Measurements from ENCODE around the gene MYO18B. TPM values are rescaled to one million over a fixed set of nuclear protein-coding genes. Genes with fewer than 3 reads are reported as not detected.

MYO18B gene
- total RNA-seq, 1 experiment from 2014 or later: not detected

DNA sequence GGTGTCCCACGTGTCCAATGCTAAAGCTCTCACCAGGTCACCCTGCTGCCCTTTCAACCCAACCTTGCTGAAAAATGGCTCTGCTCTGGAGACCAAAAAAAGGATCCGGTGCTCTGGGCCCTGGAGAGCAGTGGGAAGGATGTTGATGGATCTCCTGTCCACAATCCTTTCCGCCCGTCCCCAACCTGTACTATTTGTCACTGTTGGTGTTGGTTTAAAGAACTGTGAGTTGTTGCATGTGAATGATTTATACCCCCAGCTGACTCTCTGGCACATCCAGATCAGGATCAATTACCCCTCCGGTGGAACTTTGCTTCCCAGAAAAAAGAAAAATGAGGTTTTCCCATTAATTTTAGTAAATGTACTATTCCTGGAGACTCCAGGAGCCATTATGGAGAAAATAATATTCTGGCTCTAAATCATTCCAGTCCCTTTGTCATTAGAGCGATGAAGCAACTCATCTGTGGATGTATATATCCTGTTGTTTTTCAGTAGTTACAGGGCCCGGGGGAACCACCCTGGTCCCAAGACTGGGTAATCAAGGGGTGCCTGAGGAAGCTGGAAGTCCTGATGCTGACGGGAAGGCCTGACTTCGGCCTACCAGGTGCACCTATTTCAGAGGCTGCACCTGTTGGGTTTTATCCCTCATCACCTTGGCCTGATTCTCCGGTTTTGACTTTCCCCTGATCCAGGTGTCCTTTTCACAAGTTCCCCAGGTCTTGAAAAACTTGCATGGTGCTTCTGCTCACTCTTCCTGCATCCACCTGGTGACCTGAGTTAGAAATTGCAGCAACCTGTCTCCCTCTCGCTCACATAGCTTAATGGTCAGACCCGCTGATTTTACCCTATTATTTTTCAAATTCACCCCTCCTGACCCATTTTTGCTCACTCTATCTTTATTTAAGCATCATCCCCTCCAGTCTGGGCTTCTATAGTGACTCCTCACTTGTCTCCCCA is 218.1 kb downstream of the MYO18B start:
- no peak for ATAC-seq
- Histone ChIP-seq H2AFZ (ENCODE audit: low read length) (no peak overlapping the region), H3F3A (ENCODE audit: low read length, unreplicated experiment) (no peaks in the 10 kb centered on the region), H3K4me3 (ENCODE audit: low read length) (no peak overlapping the region), H3K4me2 (ENCODE audit: low read length) (no peak overlapping the region), H4K20me1 (ENCODE audit: low read length) (no peaks in the 10 kb centered on the region), H3K4me1 (ENCODE audit: insufficient read depth, low read length) (no peaks in the 10 kb centered on the region), H3K27me3 (ENCODE audit: low read length) (no peaks in the 10 kb centered on the region), H3K79me2 (ENCODE audit: low read length) (no peaks in the 10 kb centered on the region), H3K9ac (ENCODE audit: low read length) (no peak overlapping the region), H3K9me2 (replicated peaks; ENCODE audit: low read length) (no peaks in the 10 kb centered on the region), H3K27ac (ENCODE audit: low read length) (no peak overlapping the region), H3K9me3 (ENCODE audit: low read length) (no peaks in the 10 kb centered on the region), H3K36me3 (ENCODE audit: low read depth, low read length) (no peaks in the 10 kb centered on the region)
- DNase-seq: no peak
- ChIA-PET CTCF (no interaction called here), POLR2A (ENCODE audit: unreplicated experiment) (no interaction called here)
- TF ChIP-seq EZH2 (IDR thresholded peaks at IDR 0.05; ENCODE audit: low read length, unreplicated experiment) (no peak), EZH2phosphoT487 (IDR thresholded peaks at IDR 0.05; ENCODE audit: borderline replicate concordance, low read length) (no peak)
- TF ChIP-seq, protein P1, sequence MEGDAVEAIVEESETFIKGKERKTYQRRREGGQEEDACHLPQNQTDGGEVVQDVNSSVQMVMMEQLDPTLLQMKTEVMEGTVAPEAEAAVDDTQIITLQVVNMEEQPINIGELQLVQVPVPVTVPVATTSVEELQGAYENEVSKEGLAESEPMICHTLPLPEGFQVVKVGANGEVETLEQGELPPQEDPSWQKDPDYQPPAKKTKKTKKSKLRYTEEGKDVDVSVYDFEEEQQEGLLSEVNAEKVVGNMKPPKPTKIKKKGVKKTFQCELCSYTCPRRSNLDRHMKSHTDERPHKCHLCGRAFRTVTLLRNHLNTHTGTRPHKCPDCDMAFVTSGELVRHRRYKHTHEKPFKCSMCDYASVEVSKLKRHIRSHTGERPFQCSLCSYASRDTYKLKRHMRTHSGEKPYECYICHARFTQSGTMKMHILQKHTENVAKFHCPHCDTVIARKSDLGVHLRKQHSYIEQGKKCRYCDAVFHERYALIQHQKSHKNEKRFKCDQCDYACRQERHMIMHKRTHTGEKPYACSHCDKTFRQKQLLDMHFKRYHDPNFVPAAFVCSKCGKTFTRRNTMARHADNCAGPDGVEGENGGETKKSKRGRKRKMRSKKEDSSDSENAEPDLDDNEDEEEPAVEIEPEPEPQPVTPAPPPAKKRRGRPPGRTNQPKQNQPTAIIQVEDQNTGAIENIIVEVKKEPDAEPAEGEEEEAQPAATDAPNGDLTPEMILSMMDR (conservative IDR thresholded peaks at IDR 0.05; ENCODE audit: low read depth, low read length): no peak
- BruUV-seq (replicated peaks): no TSS peak
- intact Hi-C loops (cut with micrococcal nuclease): no loop called here

GRCh38 chr22:25961699-25962098 is 219.7 kb downstream of the MYO18B start:
- no peaks in the 10 kb centered on the region for H3K79me2 ChIP-seq (ENCODE audit: low read length)
- H3K36me3 ChIP-seq (ENCODE audit: low read depth, low read length): no peaks in the 10 kb centered on the region
- no peaks in the 10 kb centered on the region for H3F3A ChIP-seq (ENCODE audit: low read length, unreplicated experiment)
- no TSS peak for BruUV-seq (replicated peaks)
- H2AFZ ChIP-seq (ENCODE audit: low read length): no peak overlapping the region
- H3K9me2 ChIP-seq (replicated peaks; ENCODE audit: low read length): no peaks in the 10 kb centered on the region
- H3K27me3 ChIP-seq (ENCODE audit: low read length): no peaks in the 10 kb centered on the region
- no peak overlapping the region for H3K4me2 ChIP-seq (ENCODE audit: low read length)
- no peak for ATAC-seq
- H3K27ac ChIP-seq (ENCODE audit: low read length): no peak overlapping the region
- no peaks in the 10 kb centered on the region for H4K20me1 ChIP-seq (ENCODE audit: low read length)
- H3K4me1 ChIP-seq (ENCODE audit: insufficient read depth, low read length): no peaks in the 10 kb centered on the region
- no peaks in the 10 kb centered on the region for H3K9me3 ChIP-seq (ENCODE audit: low read length)
- POLR2A ChIA-PET (ENCODE audit: unreplicated experiment): no interaction called here
- H3K9ac ChIP-seq (ENCODE audit: low read length): no peak overlapping the region
- no peak overlapping the region for H3K4me3 ChIP-seq (ENCODE audit: low read length)
- no peak for DNase-seq
- CTCF ChIA-PET: no interaction called here
- intact Hi-C loops (cut with micrococcal nuclease): no loop called here
- TF ChIP-seq EZH2phosphoT487 (IDR thresholded peaks at IDR 0.05; ENCODE audit: borderline replicate concordance, low read length) (no peak), EZH2 (IDR thresholded peaks at IDR 0.05; ENCODE audit: low read length, unreplicated experiment) (no peak)
- TF ChIP-seq, protein P1 (conservative IDR thresholded peaks at IDR 0.05; ENCODE audit: low read depth, low read length): no peak

GRCh38 chr22:25962711-25963110 is 220.7 kb downstream of the MYO18B start:
- TF ChIP-seq, protein P1 (conservative IDR thresholded peaks at IDR 0.05; ENCODE audit: low read depth, low read length): no peak
- TF ChIP-seq EZH2 (IDR thresholded peaks at IDR 0.05; ENCODE audit: low read length, unreplicated experiment): no peak
- no peak for TF ChIP-seq EZH2phosphoT487 (IDR thresholded peaks at IDR 0.05; ENCODE audit: borderline replicate concordance, low read length)
- Histone ChIP-seq H3K79me2 (ENCODE audit: low read length) (no peaks in the 10 kb centered on the region), H3K9me2 (replicated peaks; ENCODE audit: low read length) (no peaks in the 10 kb centered on the region), H3K27ac (ENCODE audit: low read length) (no peak overlapping the region), H3K4me3 (ENCODE audit: low read length) (no peak overlapping the region), H3K9me3 (ENCODE audit: low read length) (no peaks in the 10 kb centered on the region), H3F3A (ENCODE audit: low read length, unreplicated experiment) (no peaks in the 10 kb centered on the region), H3K4me1 (ENCODE audit: insufficient read depth, low read length) (no peaks in the 10 kb centered on the region), H4K20me1 (ENCODE audit: low read length) (no peaks in the 10 kb centered on the region), H3K27me3 (ENCODE audit: low read length) (no peaks in the 10 kb centered on the region), H2AFZ (ENCODE audit: low read length) (no peak overlapping the region), H3K36me3 (ENCODE audit: low read depth, low read length) (no peaks in the 10 kb centered on the region), H3K4me2 (ENCODE audit: low read length) (no peak overlapping the region), H3K9ac (ENCODE audit: low read length) (no peak overlapping the region)
- BruUV-seq (replicated peaks): no TSS peak
- ChIA-PET POLR2A (ENCODE audit: unreplicated experiment) (no interaction called here), CTCF (no interaction called here)
- ATAC-seq: no peak
- intact Hi-C loops (cut with micrococcal nuclease): no loop called here
- no peak for DNase-seq

Data from PC-3 (cell line).